Measurements from ENCODE around the gene NELL2. TPM values are rescaled to one million over a fixed set of nuclear protein-coding genes. Genes with fewer than 3 reads are reported as not detected.

NELL2 gene
- total and polyA plus RNA-seq, 11 donors: 0.04 to 1.8 (median 0.77) TPM; not detected in 3

- no peaks in the 10 kb centered on the region for H3K27me3 ChIP-seq
- no peaks in the 10 kb centered on the region for H3K36me3 ChIP-seq
- ATAC-seq (no peak), DNase-seq (no peak)
- H3K4me3 ChIP-seq: no peak overlapping the region
- TF ChIP-seq POLR2A (IDR thresholded peaks at IDR 0.05) (no peak), CTCF (IDR thresholded peaks at IDR 0.05) (no peak)
- H3K9me3 ChIP-seq: no peaks in the 10 kb centered on the region
- intact Hi-C loops (cut with DNase I): no loop called here
- H3K4me1 ChIP-seq: no peaks in the 10 kb centered on the region
- 79 to 83% (median 80%) methylated on average over 4 of the region's 4 CpGs for WGBS, 4 donors
- no peak overlapping the region for H3K27ac ChIP-seq
Measured at GRCh38 chr12:44819884-44820283, 56.2 kb downstream of the NELL2 start.

DNA sequence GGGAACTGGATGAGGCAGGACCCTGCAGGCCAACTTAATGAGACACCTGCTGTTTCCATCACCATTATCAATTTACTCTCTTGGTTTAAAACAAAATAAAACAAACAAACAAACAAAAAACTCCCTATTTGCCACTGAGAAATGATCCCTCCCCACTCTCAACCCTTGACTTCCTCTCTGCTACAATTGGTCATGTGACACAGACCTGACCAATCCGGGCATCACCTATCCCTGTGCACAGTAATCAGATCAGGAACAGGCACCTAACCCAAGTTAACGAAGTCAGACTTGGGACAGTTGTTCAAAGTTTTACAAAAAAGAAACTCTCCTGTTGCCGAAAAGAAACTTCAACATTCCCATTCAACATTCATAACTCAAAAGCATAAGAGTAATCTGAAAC is 58.4 kb downstream of the NELL2 start:
- no peak overlapping the region for H3K4me3 ChIP-seq
- no peaks in the 10 kb centered on the region for H3K36me3 ChIP-seq
- no peaks in the 10 kb centered on the region for H3K27me3 ChIP-seq
- DNase-seq (no peak), ATAC-seq (no peak)
- TF ChIP-seq POLR2A (IDR thresholded peaks at IDR 0.05) (no peak), CTCF (IDR thresholded peaks at IDR 0.05) (no peak)
- 83 to 89% (median 87%) methylated on average over 3 of the region's 3 CpGs for WGBS, 4 donors
- no peak overlapping the region for H3K27ac ChIP-seq
- H3K4me1 ChIP-seq: no peaks in the 10 kb centered on the region
- no peaks in the 10 kb centered on the region for H3K9me3 ChIP-seq
- intact Hi-C loops (cut with DNase I): no loop called here

GRCh38 chr12:44816446-44817017 is 59.6 kb downstream of the NELL2 start:
- no peak overlapping the region for H3K27ac ChIP-seq
- TF ChIP-seq POLR2A (IDR thresholded peaks at IDR 0.05): no peak
- TF ChIP-seq CTCF (IDR thresholded peaks at IDR 0.05): no peak
- no peaks in the 10 kb centered on the region for H3K27me3 ChIP-seq
- no peak for DNase-seq
- no peaks in the 10 kb centered on the region for H3K36me3 ChIP-seq
- intact Hi-C loops (cut with DNase I): no loop called here
- no peaks in the 10 kb centered on the region for H3K9me3 ChIP-seq
- no peaks in the 10 kb centered on the region for H3K4me1 ChIP-seq
- 51 to 62% (median 56%) methylated on average over 4 of the region's 4 CpGs for WGBS, 4 donors
- ATAC-seq: no peak
- H3K4me3 ChIP-seq: no peak overlapping the region

DNA sequence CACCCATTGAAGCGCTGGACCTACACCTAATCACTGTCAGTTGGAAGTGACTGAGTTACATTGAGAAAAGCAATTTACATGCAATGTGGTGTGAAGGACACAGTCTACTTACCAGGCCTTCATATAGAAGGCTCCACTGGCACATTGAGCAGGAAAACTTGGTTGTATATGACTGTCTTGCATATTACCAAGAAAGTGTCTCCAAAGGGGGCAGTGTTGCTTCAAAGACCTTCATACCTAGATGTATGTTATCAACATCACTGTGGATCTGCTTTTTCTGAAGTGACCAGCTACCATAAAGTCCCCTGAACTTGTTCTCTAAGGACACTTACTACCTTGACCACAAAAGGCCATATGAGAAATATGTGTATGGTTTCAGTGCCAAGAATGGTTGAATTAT is 64.1 kb downstream of the NELL2 start:
- ATAC-seq: no peak
- no peaks in the 10 kb centered on the region for H3K9me3 ChIP-seq
- no peaks in the 10 kb centered on the region for H3K36me3 ChIP-seq
- intact Hi-C loops (cut with DNase I): no loop called here
- WGBS, 4 donors: 97 to 100% (median 99%) methylated on average over 1 of the region's 1 CpG
- no peak overlapping the region for H3K27ac ChIP-seq
- H3K4me3 ChIP-seq: no peak overlapping the region
- no peak for DNase-seq
- TF ChIP-seq CTCF (IDR thresholded peaks at IDR 0.05) (no peak), POLR2A (IDR thresholded peaks at IDR 0.05) (no peak)
- H3K4me1 ChIP-seq: no peaks in the 10 kb centered on the region
- no peaks in the 10 kb centered on the region for H3K27me3 ChIP-seq
